Measurements from ENCODE around the gene CLDN9. TPM values are rescaled to one million over a fixed set of nuclear protein-coding genes. Genes with fewer than 3 reads are reported as not detected.

Gene CLDN9
- total and polyA plus RNA-seq, 9 of the 15 experiments (the other 6 are each of a cell fraction or from before 2014, with no cell fraction given): 0.12 to 0.44 (median 0.22) TPM; not detected in 4

GRCh38 chr16:3032624-3033023 lies 19.9 kb downstream of the CLDN9 start (continued):
- TF ChIP-seq POLR3G (IDR thresholded peaks at IDR 0.05; ENCODE audit: extremely low read depth, insufficient read length, insufficient replicate concordance): no peak
- TF ChIP-seq BCL6 (CRISPR knock-in tag; IDR thresholded peaks at IDR 0.05): no peak
- TF ChIP-seq, protein P1, sequence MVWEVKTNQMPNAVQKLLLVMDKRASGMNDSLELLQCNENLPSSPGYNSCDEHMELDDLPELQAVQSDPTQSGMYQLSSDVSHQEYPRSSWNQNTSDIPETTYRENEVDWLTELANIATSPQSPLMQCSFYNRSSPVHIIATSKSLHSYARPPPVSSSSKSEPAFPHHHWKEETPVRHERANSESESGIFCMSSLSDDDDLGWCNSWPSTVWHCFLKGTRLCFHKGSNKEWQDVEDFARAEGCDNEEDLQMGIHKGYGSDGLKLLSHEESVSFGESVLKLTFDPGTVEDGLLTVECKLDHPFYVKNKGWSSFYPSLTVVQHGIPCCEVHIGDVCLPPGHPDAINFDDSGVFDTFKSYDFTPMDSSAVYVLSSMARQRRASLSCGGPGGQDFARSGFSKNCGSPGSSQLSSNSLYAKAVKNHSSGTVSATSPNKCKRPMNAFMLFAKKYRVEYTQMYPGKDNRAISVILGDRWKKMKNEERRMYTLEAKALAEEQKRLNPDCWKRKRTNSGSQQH (CRISPR knock-in tag; IDR thresholded peaks at IDR 0.05): no peak
- TF ChIP-seq ZNF24 (IDR thresholded peaks at IDR 0.05): no peak
- no peak for TF ChIP-seq MTF1 (CRISPR knock-in tag; IDR thresholded peaks at IDR 0.05; ENCODE audit: borderline replicate concordance)
- TF ChIP-seq ADNP (tag; IDR thresholded peaks at IDR 0.05): no peak

DNA sequence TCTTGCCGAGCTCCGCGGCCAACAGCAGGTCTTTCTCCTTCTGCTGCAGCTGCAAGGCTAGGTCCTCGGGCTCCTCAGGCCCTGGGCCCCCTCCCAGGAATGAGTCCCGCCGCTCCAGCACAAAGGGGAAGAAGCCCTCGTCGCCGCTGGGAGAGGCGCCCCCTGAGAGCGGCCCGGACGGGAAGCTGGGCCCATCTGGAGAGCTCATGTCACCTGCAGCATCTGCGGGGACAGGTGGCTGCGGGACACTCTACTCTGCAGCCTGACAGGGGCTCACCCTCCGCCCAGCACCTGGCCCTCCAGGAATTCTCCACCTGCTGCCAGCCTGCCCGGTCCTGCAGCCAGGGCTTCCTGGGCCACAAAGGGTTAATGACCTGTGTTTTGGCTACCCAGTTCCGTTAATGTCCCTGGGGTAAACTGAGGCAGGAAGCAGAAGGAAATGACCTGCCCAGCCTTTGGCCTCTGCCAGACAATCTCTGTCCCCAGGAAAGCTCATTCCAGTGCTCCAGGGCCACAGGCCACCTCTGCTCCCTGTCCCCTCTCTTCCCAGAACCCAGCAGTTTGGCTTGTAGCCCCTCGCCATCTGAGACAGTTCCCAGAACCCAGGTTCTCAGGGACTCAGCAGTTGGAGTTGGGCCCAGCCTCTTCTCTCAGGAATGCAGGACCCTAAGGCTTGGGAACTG lies 22.7 kb downstream of the CLDN9 start:
- POLR2A ChIA-PET: interaction anchor here (0.7 to 1.4 kb wide), 6 partner anchors 10 to 1657 kb away, joined by 3 to 7 read pairs (median 4); partner anchors contain the start of genes HCFC1R1, MMP25 and THOC6
- DNase-seq (ENCODE audit: extremely low read depth in 1 of 4, low spot score in 3 of 4) (no peak), FAIRE-seq (no peak), ATAC-seq (no peak)
- Histone ChIP-seq H3K9me1 (ENCODE audit: control insufficient read depth, insufficient read depth, low read length) (no peaks in the 10 kb centered on the region), H3K9me3 (replicated peaks; ENCODE audit: control insufficient read depth, insufficient read depth, low read depth, low read length) (no peaks in the 10 kb centered on the region), H3K9ac (ENCODE audit: insufficient read depth in 1 of 2, low read depth in 2 of 2, low read length in 2 of 2) (no peak overlapping the region), H3K4me2 (ENCODE audit: insufficient read depth, low read length) (no peak overlapping the region), H2AFZ (ENCODE audit: low read depth, low read length) (no peak overlapping the region), H3K27ac (ENCODE audit: extremely low read depth, low read depth, low read length) (no peak overlapping the region), H3K4me3 (no peak overlapping the region), H3K4me1 (replicated peaks in 1 of 2; ENCODE audit: control insufficient read depth in 2 of 2, insufficient read depth in 2 of 2, low read length in 2 of 2) (peaks cover 0 to 28% of the 10 kb centered on the region in 2 experiments; a peak in 4 of 5 replicates), H3K27me3 (ENCODE audit: control insufficient read depth in 2 of 2, insufficient read depth in 2 of 2, low read length in 2 of 2) (peaks cover 57 to 83% of the 10 kb centered on the region in 2 experiments), H4K20me1 (replicated peaks; ENCODE audit: control insufficient read depth, insufficient read depth, low read length) (peaks cover 11% of the 10 kb centered on the region), H3K79me2 (ENCODE audit: control insufficient read depth, insufficient read depth, low read length) (no peaks in the 10 kb centered on the region), H3K36me3 (ENCODE audit: control insufficient read depth, insufficient read depth, low read length) (no peaks in the 10 kb centered on the region)
- CTCF ChIA-PET (ENCODE audit: low intra/inter-chr PET ratio): no interaction called here
- in situ Hi-C loops (cut with MboI) (no loop called here), intact Hi-C loops (cut with micrococcal nuclease) (no loop called here)
- TF ChIP-seq EZH2 (IDR thresholded peaks at IDR 0.05; ENCODE audit: borderline replicate concordance, low read depth, low read length) (peak; percentile 57; the same call in 1 of the 2 replicates), TEAD1 (CRISPR knock-in tag; IDR thresholded peaks at IDR 0.05) (0 out of 4 replicates have a peak, but pooled peaks of 1 of the 2 experiments have one; percentile 39), CCAR2 (IDR thresholded peaks at IDR 0.05; ENCODE audit: low read depth, low read length) (no peak), GATA2 (CRISPR knock-in tag; IDR thresholded peaks at IDR 0.05) (no peak), HNRNPL (IDR thresholded peaks at IDR 0.05; ENCODE audit: low read depth, low read length) (no peak), CREBBP (IDR thresholded peaks at IDR 0.05; ENCODE audit: low read depth, low read length) (no peak)
- WGBS (ENCODE audit: insufficient coverage, low coverage, missing lambda C conversion rate): 5% methylated on average over 19 of the region's 19 CpGs
- no TSS peak for BruUV-seq (replicated peaks)
